ENCODE results near the gene ERCC6. TPM values are rescaled to one million over a fixed set of nuclear protein-coding genes. Genes with fewer than 3 reads are reported as not detected.
A peak's percentile ranks its signal among the peaks of the same experiment; 100 is the strongest.

Gene ERCC6
- total and polyA plus RNA-seq, 2 donors (not counting 3 experiments of a cell fraction or from before 2014, with no cell fraction given), result 15.3 to 39.6 TPM

- no peaks in the 10 kb centered on the region for H3K9me1 ChIP-seq (replicated peaks; ENCODE audit: control insufficient read depth, extremely low read depth, insufficient read depth, low read length)
- dilution Hi-C loops (cut with MboI; ENCODE audit: extremely low pct_ligation_motif_present, low sequenced_read_pairs) (no loop called here), intact Hi-C loops (cut with micrococcal nuclease) (no loop called here)
- no peaks in the 10 kb centered on the region for H3K9me3 ChIP-seq (replicated peaks; ENCODE audit: control insufficient read depth, insufficient read depth, low read length)
- BruUV-seq (replicated peaks), result no TSS peak
- FAIRE-seq (no peak), DNase-seq (ENCODE audit: low read depth, low spot score) (no peak)
- H3K27me3 ChIP-seq (ENCODE audit: control insufficient read depth in 2 of 2, insufficient read depth in 2 of 2, low read length in 2 of 2), result no peaks in the 10 kb centered on the region
- no peaks in the 10 kb centered on the region for H4K20me1 ChIP-seq (replicated peaks; ENCODE audit: control insufficient read depth, extremely low read depth, insufficient read depth, low read length)
- no peaks in the 10 kb centered on the region for H3K4me1 ChIP-seq (ENCODE audit: control insufficient read depth, extremely low read depth, insufficient read depth, low read length)
- no peak overlapping the region for H3K4me2 ChIP-seq (ENCODE audit: insufficient read depth, low read length)
- H3K79me2 ChIP-seq (ENCODE audit: control insufficient read depth, insufficient read depth, low read length), result peaks cover 41% of the 10 kb centered on the region
- ChIA-PET CTCF (no interaction called here), POLR2A (no interaction called here)
- no peak overlapping the region for H3K27ac ChIP-seq (ENCODE audit: insufficient read depth, low read depth, low read length)
- no peak for TF ChIP-seq MAX (IDR thresholded peaks at IDR 0.05; ENCODE audit: insufficient read depth, insufficient read length)
- no peak for TF ChIP-seq MYC (IDR thresholded peaks at IDR 0.05; ENCODE audit: low read depth, low read length)
- no peak for TF ChIP-seq POLR2A (IDR thresholded peaks at IDR 0.05; ENCODE audit: low read depth, low read length)
- peaks cover 3 to 11% of the 10 kb centered on the region in 2 experiments for H3K36me3 ChIP-seq (ENCODE audit: control insufficient read depth in 2 of 2, extremely low read depth in 1 of 2, insufficient read depth in 2 of 2, low read length in 2 of 2)
- no peak overlapping the region for H2AFZ ChIP-seq (ENCODE audit: low read depth, low read length)
- H3K4me3 ChIP-seq (replicated peaks in 1 of 3; ENCODE audit: insufficient read depth in 1 of 3, low read depth in 1 of 3, low read length in 3 of 3), result no peak overlapping the region
- no peak overlapping the region for H3K9ac ChIP-seq (replicated peaks; ENCODE audit: extremely low read depth, insufficient read depth, low read length)
Measured at GRCh38 chr10:49505076-49505475, 33.8 kb downstream of the ERCC6 start.

GRCh38 chr10:49504528-49504927, 34.4 kb downstream of the ERCC6 start:
- Histone ChIP-seq H3K27me3 (ENCODE audit: control insufficient read depth in 2 of 2, insufficient read depth in 2 of 2, low read length in 2 of 2) (no peaks in the 10 kb centered on the region), H3K9me1 (replicated peaks; ENCODE audit: control insufficient read depth, extremely low read depth, insufficient read depth, low read length) (no peaks in the 10 kb centered on the region), H2AFZ (ENCODE audit: low read depth, low read length) (no peak overlapping the region), H3K36me3 (ENCODE audit: control insufficient read depth in 2 of 2, extremely low read depth in 1 of 2, insufficient read depth in 2 of 2, low read length in 2 of 2) (peaks cover 3 to 11% of the 10 kb centered on the region in 2 experiments), H3K9me3 (replicated peaks; ENCODE audit: control insufficient read depth, insufficient read depth, low read length) (no peaks in the 10 kb centered on the region), H3K4me1 (ENCODE audit: control insufficient read depth, extremely low read depth, insufficient read depth, low read length) (no peaks in the 10 kb centered on the region), H3K27ac (ENCODE audit: insufficient read depth, low read depth, low read length) (no peak overlapping the region), H3K9ac (replicated peaks; ENCODE audit: extremely low read depth, insufficient read depth, low read length) (no peak overlapping the region), H3K4me3 (replicated peaks in 1 of 3; ENCODE audit: insufficient read depth in 1 of 3, low read depth in 1 of 3, low read length in 3 of 3) (no peak overlapping the region), H3K79me2 (ENCODE audit: control insufficient read depth, insufficient read depth, low read length) (peaks cover 36% of the 10 kb centered on the region), H4K20me1 (replicated peaks; ENCODE audit: control insufficient read depth, extremely low read depth, insufficient read depth, low read length) (no peaks in the 10 kb centered on the region), H3K4me2 (ENCODE audit: insufficient read depth, low read length) (no peak overlapping the region)
- ChIA-PET POLR2A (no interaction called here), CTCF (no interaction called here)
- BruUV-seq (replicated peaks), result TSS peak; percentile 3
- no peak for DNase-seq (ENCODE audit: low read depth, low spot score)
- FAIRE-seq, result no peak
- intact Hi-C loops (cut with micrococcal nuclease), result no loop called here
- TF ChIP-seq MAX (IDR thresholded peaks at IDR 0.05; ENCODE audit: insufficient read depth, insufficient read length) (no peak), CTCF (IDR thresholded peaks at IDR 0.05; ENCODE audit: extremely low read depth in 1 of 2, insufficient read depth in 1 of 2, low read depth in 1 of 2, low read length in 2 of 2) (no peak), JUN (IDR thresholded peaks at IDR 0.05; ENCODE audit: borderline replicate concordance, insufficient read depth, insufficient read length, low read depth) (no peak), MYC (IDR thresholded peaks at IDR 0.05; ENCODE audit: low read depth, low read length) (no peak), POLR2AphosphoS5 (IDR thresholded peaks at IDR 0.05; ENCODE audit: insufficient read depth, low read depth, low read length) (no peak), EZH2 (IDR thresholded peaks at IDR 0.05; ENCODE audit: borderline replicate concordance, low read depth, low read length, severe bottlenecking) (no peak), POLR2A (IDR thresholded peaks at IDR 0.05; ENCODE audit: low read depth, low read length) (no peak), FOS (IDR thresholded peaks at IDR 0.05; ENCODE audit: borderline replicate concordance, insufficient read depth, low read length) (no peak), GATA2 (IDR thresholded peaks at IDR 0.05; ENCODE audit: insufficient read depth, insufficient read length, low read depth, low read length) (no peak)
- dilution Hi-C loops (cut with MboI; ENCODE audit: extremely low pct_ligation_motif_present, low sequenced_read_pairs), result no loop called here
